Suprapubic skin (tissue), 3 donors: ENCODE data around the gene LEKR1.

Experiments
- CTCF ChIP-seq, 2 donors: fragments of 200-600 bp in 1 of 2; fragments of 450-650 bp in 1 of 2; sonication (generic) in 1 of 2; IDR thresholded peaks; one replicate each; pipeline ENCODE4 v1.5.1; 2016 to 2019; ENCODE audit warnings: antibody characterized with exemption in 2 of 2, mild to moderate bottlenecking in 1 of 2, moderate library complexity in 1 of 2
- POLR2AphosphoS5 ChIP-seq, 3 donors: sonication (generic); formaldehyde crosslinking; IDR thresholded peaks; one replicate each; pipeline ENCODE4 v1.6.1; 2017; ENCODE audit warnings: antibody characterized with exemption in 3 of 3

DNA sequence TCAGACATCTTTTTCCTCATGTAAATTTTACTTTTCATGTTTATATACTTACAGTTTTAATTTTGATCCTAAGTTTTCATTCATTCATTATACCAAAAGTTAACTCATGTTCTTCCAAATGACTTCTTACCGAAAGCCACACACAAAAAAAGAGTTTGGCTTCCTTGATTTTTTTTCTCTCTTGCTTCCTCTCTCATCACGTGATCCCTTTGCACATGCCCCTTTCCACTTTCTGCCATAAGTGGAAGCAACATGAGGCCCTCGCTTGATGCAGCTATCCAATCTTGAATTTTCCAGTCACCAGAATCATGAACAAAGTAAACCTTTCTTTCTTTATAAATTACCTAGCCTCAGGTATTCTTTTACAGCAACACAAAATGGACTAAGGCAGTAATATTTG is 93.7 kb downstream of the LEKR1 start:
- TF ChIP-seq CTCF (IDR thresholded peaks at IDR 0.05), result no peak
- TF ChIP-seq POLR2AphosphoS5 (IDR thresholded peaks at IDR 0.05), result no peak
